Measurements from ENCODE around the gene ELFN1. TPM values are rescaled to one million over a fixed set of nuclear protein-coding genes. Genes with fewer than 3 reads are reported as not detected.

The ELFN1 gene
- total RNA-seq, 1 donor from 2014 or later = 0.65 TPM

DNA sequence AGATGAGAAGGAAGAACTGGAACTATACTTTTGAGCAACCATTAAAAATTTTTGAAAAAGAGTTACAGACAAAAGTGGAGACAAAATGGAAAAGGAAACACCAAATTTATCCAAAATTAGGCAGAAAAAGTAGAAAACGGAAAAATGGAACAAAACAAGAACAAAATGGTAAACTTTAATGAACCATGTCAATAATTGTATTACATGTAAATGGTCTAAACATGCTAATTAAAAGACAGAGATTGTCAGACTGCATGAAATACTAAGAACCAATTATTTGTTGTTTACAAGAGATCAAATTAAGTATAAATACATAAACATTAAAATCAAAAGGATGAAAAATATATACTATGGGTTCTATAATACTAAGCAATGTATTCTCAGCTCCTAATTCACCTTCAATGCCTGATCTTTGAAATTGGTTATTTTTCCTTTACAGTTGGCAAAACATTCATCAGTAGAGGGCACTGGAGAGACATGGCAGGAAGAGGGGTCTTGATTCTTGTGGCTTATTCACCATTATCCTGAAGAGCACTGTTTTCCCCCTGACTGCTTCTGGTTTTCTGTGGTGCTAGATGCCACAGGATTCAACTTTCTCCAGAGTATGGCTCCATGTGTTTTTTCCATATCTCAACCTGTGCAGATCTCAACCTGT, 124.9 kb downstream of the ELFN1 start:
- H3K27me3 Mint-ChIP-seq (ENCODE audit: low read depth) = peaks cover 21% of the 10 kb centered on the region
- peaks cover 10% of the 10 kb centered on the region for H3K36me3 Mint-ChIP-seq (ENCODE audit: low read depth)
- no peak for DNase-seq (ENCODE audit: low spot score)
- H3K4me1 Mint-ChIP-seq (ENCODE audit: low read depth) = no peaks in the 10 kb centered on the region
- no peak overlapping the region for H3K4me3 Mint-ChIP-seq (ENCODE audit: unreplicated experiment)
- TF ChIP-seq, protein P1, sequence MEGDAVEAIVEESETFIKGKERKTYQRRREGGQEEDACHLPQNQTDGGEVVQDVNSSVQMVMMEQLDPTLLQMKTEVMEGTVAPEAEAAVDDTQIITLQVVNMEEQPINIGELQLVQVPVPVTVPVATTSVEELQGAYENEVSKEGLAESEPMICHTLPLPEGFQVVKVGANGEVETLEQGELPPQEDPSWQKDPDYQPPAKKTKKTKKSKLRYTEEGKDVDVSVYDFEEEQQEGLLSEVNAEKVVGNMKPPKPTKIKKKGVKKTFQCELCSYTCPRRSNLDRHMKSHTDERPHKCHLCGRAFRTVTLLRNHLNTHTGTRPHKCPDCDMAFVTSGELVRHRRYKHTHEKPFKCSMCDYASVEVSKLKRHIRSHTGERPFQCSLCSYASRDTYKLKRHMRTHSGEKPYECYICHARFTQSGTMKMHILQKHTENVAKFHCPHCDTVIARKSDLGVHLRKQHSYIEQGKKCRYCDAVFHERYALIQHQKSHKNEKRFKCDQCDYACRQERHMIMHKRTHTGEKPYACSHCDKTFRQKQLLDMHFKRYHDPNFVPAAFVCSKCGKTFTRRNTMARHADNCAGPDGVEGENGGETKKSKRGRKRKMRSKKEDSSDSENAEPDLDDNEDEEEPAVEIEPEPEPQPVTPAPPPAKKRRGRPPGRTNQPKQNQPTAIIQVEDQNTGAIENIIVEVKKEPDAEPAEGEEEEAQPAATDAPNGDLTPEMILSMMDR (IDR thresholded peaks at IDR 0.05) = peak; percentile 39
- no peak overlapping the region for H3K27ac Mint-ChIP-seq (ENCODE audit: unreplicated experiment)
- H3K9me3 Mint-ChIP-seq (ENCODE audit: low read depth) = peaks cover 33% of the 10 kb centered on the region

Other genes starting within 250 kb of the ELFN1 start
- gene MICALL2, start 210.8 kb upstream of the ELFN1 start, total RNA-seq = 44.5 to 56.9 TPM (median 45.2 TPM) in 3 replicates
- gene INTS1, start 165.9 kb upstream of the ELFN1 start, total RNA-seq = 74.8 to 94.4 TPM (median 80.4 TPM) in 3 replicates
- 21.4 to 36.1 TPM (median 35.9 TPM) in 3 replicates for gene MAFK, start 139.6 kb upstream of the ELFN1 start, total RNA-seq
- gene TMEM184A, start 114.1 kb upstream of the ELFN1 start, total RNA-seq = 0.07 to 0.22 TPM (median 0.15 TPM) in 3 replicates
- 29.9 to 31.9 TPM (median 31.7 TPM) in 3 replicates for gene PSMG3, start 100.2 kb upstream of the ELFN1 start, total RNA-seq